ENCODE results near the gene RPL36. TPM values are rescaled to one million over a fixed set of nuclear protein-coding genes. Genes with fewer than 3 reads are reported as not detected.

RPL36 gene
- total RNA-seq = 100 to 1,000 TPM; 663 to 804 (median 703) TPM

DNA sequence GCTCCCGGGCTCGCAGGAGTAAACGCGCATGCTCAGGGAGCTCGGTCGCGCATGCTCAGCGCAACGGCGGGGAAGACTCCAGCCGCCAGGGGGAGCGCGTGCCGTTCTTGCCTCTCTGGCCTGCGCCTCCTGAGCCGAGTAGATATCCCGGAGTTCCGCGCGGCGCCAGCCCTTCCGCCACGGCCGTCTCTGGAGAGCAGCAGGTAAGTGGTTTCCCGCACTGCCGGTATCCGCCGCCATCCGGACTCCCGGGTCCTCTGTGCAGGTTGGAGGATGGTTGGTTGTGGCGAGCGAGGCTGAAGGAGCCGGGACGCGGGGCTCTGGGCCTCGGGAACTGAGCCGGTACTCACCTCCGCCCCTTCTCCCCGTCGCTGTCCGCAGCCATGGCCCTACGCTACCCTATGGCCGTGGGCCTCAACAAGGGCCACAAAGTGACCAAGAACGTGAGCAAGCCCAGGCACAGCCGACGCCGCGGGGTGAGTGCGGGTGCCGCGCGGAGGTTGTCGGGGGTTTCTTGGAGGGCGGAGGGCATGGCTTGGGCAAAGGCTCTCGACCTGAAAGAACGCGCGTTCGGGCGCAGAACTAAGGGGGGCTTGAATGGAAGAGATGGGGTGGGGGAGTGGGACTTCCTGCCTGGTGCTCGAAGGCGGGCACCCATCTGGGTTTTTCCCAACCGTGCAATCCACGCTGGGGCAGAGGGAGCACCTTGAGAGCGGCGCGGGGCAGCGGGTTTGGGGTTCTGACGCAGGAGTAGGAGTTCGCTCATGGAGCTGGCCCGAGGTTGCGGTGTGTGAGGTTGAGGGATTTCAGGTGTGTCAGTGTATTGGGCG, at the start of gene RPL36:
Gene RPL36, plus strand, starts transcription at position 171 of the 830 bp plus-strand sequence. Its CDS starts 213 bp downstream, at position 384.
- TF ChIP-seq, protein P1, sequence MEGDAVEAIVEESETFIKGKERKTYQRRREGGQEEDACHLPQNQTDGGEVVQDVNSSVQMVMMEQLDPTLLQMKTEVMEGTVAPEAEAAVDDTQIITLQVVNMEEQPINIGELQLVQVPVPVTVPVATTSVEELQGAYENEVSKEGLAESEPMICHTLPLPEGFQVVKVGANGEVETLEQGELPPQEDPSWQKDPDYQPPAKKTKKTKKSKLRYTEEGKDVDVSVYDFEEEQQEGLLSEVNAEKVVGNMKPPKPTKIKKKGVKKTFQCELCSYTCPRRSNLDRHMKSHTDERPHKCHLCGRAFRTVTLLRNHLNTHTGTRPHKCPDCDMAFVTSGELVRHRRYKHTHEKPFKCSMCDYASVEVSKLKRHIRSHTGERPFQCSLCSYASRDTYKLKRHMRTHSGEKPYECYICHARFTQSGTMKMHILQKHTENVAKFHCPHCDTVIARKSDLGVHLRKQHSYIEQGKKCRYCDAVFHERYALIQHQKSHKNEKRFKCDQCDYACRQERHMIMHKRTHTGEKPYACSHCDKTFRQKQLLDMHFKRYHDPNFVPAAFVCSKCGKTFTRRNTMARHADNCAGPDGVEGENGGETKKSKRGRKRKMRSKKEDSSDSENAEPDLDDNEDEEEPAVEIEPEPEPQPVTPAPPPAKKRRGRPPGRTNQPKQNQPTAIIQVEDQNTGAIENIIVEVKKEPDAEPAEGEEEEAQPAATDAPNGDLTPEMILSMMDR (IDR thresholded peaks at IDR 0.05) = peak in 2 of 3 donors; percentile 73 to 92
- ATAC-seq (ENCODE audit: low FRiP score) = peak; percentile 68
- peak; percentile 97 for DNase-seq (ENCODE audit: low spot score)

DNA sequence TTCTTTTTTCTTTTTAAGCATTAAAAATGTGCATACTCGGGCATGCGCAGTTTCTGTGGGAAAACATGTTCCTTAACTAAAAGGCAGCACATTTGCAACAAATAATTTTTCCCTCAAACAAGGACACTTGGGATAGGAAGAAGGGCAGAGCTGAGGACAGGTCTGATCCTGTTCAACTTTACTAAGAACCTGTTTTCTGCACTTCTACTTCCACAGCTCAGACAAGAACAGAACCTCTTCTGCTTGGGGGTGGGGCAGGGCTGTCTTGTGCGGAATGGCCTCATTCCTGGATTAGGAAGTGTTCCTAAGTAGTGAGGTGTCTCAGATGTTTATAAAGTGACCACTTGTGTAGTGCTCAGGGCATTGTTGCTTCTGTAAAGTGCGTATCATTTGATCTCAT, 48.9 kb upstream of the RPL36 start:
- DNase-seq (ENCODE audit: low spot score) (no peak), ATAC-seq (ENCODE audit: low FRiP score) (no peak)
- TF ChIP-seq, protein P1 (IDR thresholded peaks at IDR 0.05) = no peak

DNA sequence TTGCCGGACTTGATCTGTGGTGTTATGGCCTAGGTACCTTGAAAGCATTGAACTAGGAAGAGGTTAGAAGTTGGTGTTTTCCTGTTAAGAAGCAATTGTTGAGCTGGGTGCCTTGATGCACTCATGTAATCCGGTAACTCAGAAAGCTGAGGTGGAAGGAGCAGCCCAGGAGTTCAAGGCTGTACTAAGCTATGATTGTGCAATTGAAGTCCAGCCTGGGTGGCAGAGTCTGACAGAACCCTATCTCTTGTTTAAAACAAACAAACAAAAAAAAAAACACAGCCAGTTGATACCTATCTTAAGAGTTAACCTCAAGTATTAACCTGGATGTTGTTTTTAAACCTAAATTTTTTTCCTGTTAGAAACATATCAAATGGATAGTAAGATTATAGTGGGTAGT, 47.9 kb upstream of the RPL36 start:
- TF ChIP-seq, protein P1 (IDR thresholded peaks at IDR 0.05) = no peak
- DNase-seq (ENCODE audit: low spot score) (no peak), ATAC-seq (ENCODE audit: low FRiP score) (no peak)

DNA sequence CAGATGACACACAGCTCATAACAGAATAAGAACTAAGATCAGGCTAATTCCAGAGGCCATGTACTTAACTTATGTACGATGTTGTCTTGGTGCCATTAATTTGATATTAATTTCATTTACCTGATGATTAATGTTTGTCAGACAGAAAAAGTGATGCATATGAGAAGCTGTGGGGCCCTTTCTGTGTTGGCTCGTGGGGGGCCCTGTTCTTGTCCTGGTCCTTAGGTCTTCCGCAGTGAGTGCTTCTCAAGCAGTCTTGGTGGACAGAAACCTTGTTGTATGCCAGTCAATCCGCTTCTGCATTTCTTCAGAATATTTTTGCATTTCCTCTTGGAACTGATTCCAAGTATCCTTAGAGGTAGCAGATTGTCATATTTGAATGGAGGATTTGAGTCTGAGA, 47.0 kb upstream of the RPL36 start:
- TF ChIP-seq, protein P1 (IDR thresholded peaks at IDR 0.05) = no peak
- no peak for DNase-seq (ENCODE audit: low spot score)
- no peak for ATAC-seq (ENCODE audit: low FRiP score)

DNA sequence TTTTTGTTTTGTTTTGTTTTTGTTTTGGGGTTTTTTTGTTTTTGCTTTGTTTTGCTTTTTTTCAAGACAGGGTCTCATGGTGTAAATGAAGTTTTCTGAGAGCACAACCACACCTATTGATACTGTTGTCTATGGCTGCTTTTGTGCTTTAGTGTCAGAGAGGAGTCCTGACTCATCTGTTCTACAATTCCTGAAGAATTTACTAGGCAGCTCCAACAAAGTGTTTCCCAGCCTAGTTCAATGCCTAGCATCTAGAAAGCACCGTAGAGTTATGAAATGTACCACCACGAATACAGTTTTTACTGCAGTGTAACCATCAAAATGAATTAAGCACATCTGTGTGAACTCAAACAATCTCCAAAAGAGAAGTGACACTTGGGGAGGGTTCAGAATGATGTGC, 46.1 kb upstream of the RPL36 start:
- DNase-seq (ENCODE audit: low spot score) (no peak), ATAC-seq (ENCODE audit: low FRiP score) (no peak)
- TF ChIP-seq, protein P1 (IDR thresholded peaks at IDR 0.05) = no peak

DNA sequence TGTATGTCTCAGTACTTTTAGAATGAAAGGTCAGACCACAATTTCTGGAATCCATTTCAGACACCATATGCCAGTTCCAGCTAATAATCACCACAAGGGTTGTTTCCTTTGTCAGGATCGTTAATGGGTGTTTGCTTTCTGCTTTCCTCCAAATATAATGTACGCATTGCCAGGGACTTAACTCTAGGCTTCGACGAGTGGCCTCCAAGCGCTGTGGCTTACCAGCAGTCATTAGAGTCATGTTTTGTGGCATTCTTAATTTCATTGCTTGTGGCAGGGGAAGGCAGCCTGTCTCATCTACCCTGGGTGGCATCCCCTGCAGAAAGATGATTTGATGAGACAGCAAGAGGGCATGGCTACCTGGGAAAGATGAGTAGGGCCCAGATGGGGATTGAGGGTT, 44.7 kb upstream of the RPL36 start:
- DNase-seq (ENCODE audit: low spot score) (no peak), ATAC-seq (ENCODE audit: low FRiP score) (no peak)
- TF ChIP-seq, protein P1 (IDR thresholded peaks at IDR 0.05) = no peak

DNA sequence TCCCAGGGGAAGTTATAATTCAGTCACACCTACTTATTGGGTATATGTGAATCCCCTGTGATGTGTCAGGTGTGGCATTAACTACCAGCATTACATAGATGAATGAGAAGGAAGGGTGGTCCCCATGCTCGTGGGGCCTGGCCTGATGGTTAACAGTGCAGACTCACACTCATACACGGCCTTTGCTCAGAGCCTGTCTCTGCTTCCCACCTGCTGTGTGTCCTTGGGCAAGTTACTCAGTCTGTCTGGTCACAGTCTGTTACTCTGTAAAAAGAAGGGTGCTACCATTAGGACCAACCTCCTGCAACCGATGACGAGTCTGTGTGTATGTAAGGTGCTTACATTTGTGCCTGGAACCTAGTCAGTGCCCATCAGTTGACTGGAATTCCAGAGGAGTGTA, 43.4 kb upstream of the RPL36 start:
- no peak for ATAC-seq (ENCODE audit: low FRiP score)
- TF ChIP-seq, protein P1 (IDR thresholded peaks at IDR 0.05) = no peak
- no peak for DNase-seq (ENCODE audit: low spot score)

Measured in omental fat pad (tissue), 4 donors.